Ovary (tissue), 1 donor: ENCODE data around the gene TPO.

ENCODE experiments used
- EP300 ChIP-seq: sonication (generic); formaldehyde crosslinking; IDR thresholded peaks from one replicate; pipeline ENCODE4 v1.6.1; 2017; ENCODE audit warnings: antibody characterized with exemption
- POLR2A ChIP-seq: fragments of 450-650 bp; IDR thresholded peaks from one replicate; pipeline ENCODE4 v1.6.1; 2017; ENCODE audit warnings: antibody characterized with exemption, mild to moderate bottlenecking, moderate library complexity

DNA sequence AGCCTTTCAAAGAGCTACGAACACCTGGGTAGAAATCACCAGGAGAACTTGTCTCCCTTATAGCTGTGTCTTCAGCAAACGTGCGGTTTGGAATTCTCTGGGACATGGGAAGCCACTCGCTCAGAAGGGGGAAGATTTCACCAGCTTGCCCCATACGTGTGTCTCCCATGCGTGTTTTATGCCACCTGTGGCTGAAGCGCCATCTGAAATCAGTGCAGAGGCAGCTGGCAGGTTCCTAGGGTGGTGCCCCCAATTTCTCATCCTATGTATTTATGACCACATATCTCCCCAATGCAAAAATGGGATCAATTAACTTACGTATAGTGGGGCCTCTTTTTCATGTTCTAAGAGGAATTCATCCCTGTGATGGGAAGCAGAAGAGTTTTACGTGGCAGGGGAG lies 81.6 kb downstream of the TPO start:
- no peak for TF ChIP-seq POLR2A
- no peak for TF ChIP-seq EP300
